ENCODE measurements around the gene SPTA1.
"Not testable (repeated sequence)": the region's sequence is repeated elsewhere in the genome, so short reads cannot be mapped to it uniquely, and the experiment has no call there.

SPTA1 gene

GRCh38 chr1:158694596-158694995 lies 8.1 kb upstream of the SPTA1 start:
- no peaks in the 10 kb centered on the region for H3K4me1 ChIP-seq (ENCODE audit: low read length)
- no peaks in the 10 kb centered on the region for H3K36me3 ChIP-seq (replicated peaks; ENCODE audit: insufficient read depth, low read length)
- H3K79me2 ChIP-seq (ENCODE audit: low read length), result no peaks in the 10 kb centered on the region
- no peak for TF ChIP-seq CTCF (IDR thresholded peaks at IDR 0.05; ENCODE audit: low read length)
- no peak for TF ChIP-seq EZH2 (optimal IDR thresholded peaks at IDR 0.05; ENCODE audit: low read depth, low read length)
- TF ChIP-seq EZH2phosphoT487 (IDR thresholded peaks at IDR 0.05; ENCODE audit: low read length), result no peak
- no peak overlapping the region for H3K9ac ChIP-seq (ENCODE audit: low read length)
- no peak overlapping the region for H3K4me3 ChIP-seq (ENCODE audit: low read length)
- no peak overlapping the region for H2AFZ ChIP-seq (ENCODE audit: low read length)
- no peak overlapping the region for H3K4me2 ChIP-seq (ENCODE audit: low read depth, low read length)
- H3F3A ChIP-seq (ENCODE audit: insufficient read depth, low read length), result no peaks in the 10 kb centered on the region
- no peaks in the 10 kb centered on the region for H3K9me3 ChIP-seq (replicated peaks; ENCODE audit: insufficient read depth, low read length)
- H3K9me2 ChIP-seq (replicated peaks; ENCODE audit: insufficient read depth, low read length), result no peaks in the 10 kb centered on the region
- H3K27me3 ChIP-seq (replicated peaks; ENCODE audit: insufficient read depth, low read length), result no peaks in the 10 kb centered on the region
- H4K20me1 ChIP-seq (ENCODE audit: insufficient read depth, low read length), result no peaks in the 10 kb centered on the region
- H3K27ac ChIP-seq (ENCODE audit: low read length), result no peak overlapping the region
- DNase-seq, result no peak

- no peak for DNase-seq
- H3K9ac ChIP-seq (ENCODE audit: low read length), result no peak overlapping the region
- no peaks in the 10 kb centered on the region for H3K27me3 ChIP-seq (replicated peaks; ENCODE audit: insufficient read depth, low read length)
- no peak overlapping the region for H3K4me2 ChIP-seq (ENCODE audit: low read depth, low read length)
- TF ChIP-seq EZH2phosphoT487 (IDR thresholded peaks at IDR 0.05; ENCODE audit: low read length), result no peak
- no peak for TF ChIP-seq EZH2 (optimal IDR thresholded peaks at IDR 0.05; ENCODE audit: low read depth, low read length)
- no peak for TF ChIP-seq CTCF (IDR thresholded peaks at IDR 0.05; ENCODE audit: low read length)
- H3K9me3 ChIP-seq (replicated peaks; ENCODE audit: insufficient read depth, low read length), result no peaks in the 10 kb centered on the region
- no peaks in the 10 kb centered on the region for H4K20me1 ChIP-seq (ENCODE audit: insufficient read depth, low read length)
- H3F3A ChIP-seq (ENCODE audit: insufficient read depth, low read length), result no peaks in the 10 kb centered on the region
- no peak overlapping the region for H3K27ac ChIP-seq (ENCODE audit: low read length)
- no peaks in the 10 kb centered on the region for H3K4me1 ChIP-seq (ENCODE audit: low read length)
- H3K4me3 ChIP-seq (ENCODE audit: low read length), result no peak overlapping the region
- H3K79me2 ChIP-seq (ENCODE audit: low read length), result no peaks in the 10 kb centered on the region
- no peaks in the 10 kb centered on the region for H3K9me2 ChIP-seq (replicated peaks; ENCODE audit: insufficient read depth, low read length)
- no peaks in the 10 kb centered on the region for H3K36me3 ChIP-seq (replicated peaks; ENCODE audit: insufficient read depth, low read length)
- no peak overlapping the region for H2AFZ ChIP-seq (ENCODE audit: low read length)
These were observed 5.8 kb upstream of the SPTA1 start for GRCh38 chr1:158692356-158692755.

GRCh38 chr1:158691907-158692306 lies 5.4 kb upstream of the SPTA1 start:
- Histone ChIP-seq H3K79me2 (ENCODE audit: low read length) (no peaks in the 10 kb centered on the region), H3K27ac (ENCODE audit: low read length) (no peak overlapping the region), H2AFZ (ENCODE audit: low read length) (no peak overlapping the region), H3K27me3 (replicated peaks; ENCODE audit: insufficient read depth, low read length) (no peaks in the 10 kb centered on the region), H4K20me1 (ENCODE audit: insufficient read depth, low read length) (no peaks in the 10 kb centered on the region), H3K9ac (ENCODE audit: low read length) (no peak overlapping the region), H3K36me3 (replicated peaks; ENCODE audit: insufficient read depth, low read length) (no peaks in the 10 kb centered on the region), H3K4me2 (ENCODE audit: low read depth, low read length) (no peak overlapping the region), H3F3A (ENCODE audit: insufficient read depth, low read length) (no peaks in the 10 kb centered on the region), H3K4me1 (ENCODE audit: low read length) (no peaks in the 10 kb centered on the region), H3K9me2 (replicated peaks; ENCODE audit: insufficient read depth, low read length) (no peaks in the 10 kb centered on the region), H3K9me3 (replicated peaks; ENCODE audit: insufficient read depth, low read length) (no peaks in the 10 kb centered on the region), H3K4me3 (ENCODE audit: low read length) (no peak overlapping the region)
- no peak for DNase-seq
- TF ChIP-seq CTCF (IDR thresholded peaks at IDR 0.05; ENCODE audit: low read length) (no peak), EZH2 (optimal IDR thresholded peaks at IDR 0.05; ENCODE audit: low read depth, low read length) (no peak), EZH2phosphoT487 (IDR thresholded peaks at IDR 0.05; ENCODE audit: low read length) (no peak)

- H3K4me2 ChIP-seq (ENCODE audit: low read depth, low read length); H3K4me1 ChIP-seq (ENCODE audit: low read length); H3F3A ChIP-seq (ENCODE audit: insufficient read depth, low read length); H3K4me3 ChIP-seq (ENCODE audit: low read length); H3K9ac ChIP-seq (ENCODE audit: low read length); H3K36me3 ChIP-seq (replicated peaks; ENCODE audit: insufficient read depth, low read length); DNase-seq; H3K9me3 ChIP-seq (replicated peaks; ENCODE audit: insufficient read depth, low read length); H3K79me2 ChIP-seq (ENCODE audit: low read length); H3K27me3 ChIP-seq (replicated peaks; ENCODE audit: insufficient read depth, low read length); H2AFZ ChIP-seq (ENCODE audit: low read length); H3K27ac ChIP-seq (ENCODE audit: low read length); H3K9me2 ChIP-seq (replicated peaks; ENCODE audit: insufficient read depth, low read length); H4K20me1 ChIP-seq (ENCODE audit: insufficient read depth, low read length): not testable (repeated sequence)
These were observed 4.6 kb upstream of the SPTA1 start for GRCh38 chr1:158691149-158691548.
